GM10266 (cell line): ENCODE data around the gene MCOLN2.

Source experiments
- DNase-seq: peaks from one replicate; pipeline ENCODE4 v3.0.0; 2012; ENCODE audit errors: extremely low spot score
- TF ChIP-seq, protein P1 (sequence below): IDR thresholded peaks from 2 replicates; pipeline ENCODE4 v1.5.1; 2012; ENCODE audit warnings: mild to moderate bottlenecking, low read depth; ENCODE audit not compliant: control insufficient read depth, insufficient read depth; ENCODE audit errors: missing control alignments

Gene MCOLN2

DNA sequence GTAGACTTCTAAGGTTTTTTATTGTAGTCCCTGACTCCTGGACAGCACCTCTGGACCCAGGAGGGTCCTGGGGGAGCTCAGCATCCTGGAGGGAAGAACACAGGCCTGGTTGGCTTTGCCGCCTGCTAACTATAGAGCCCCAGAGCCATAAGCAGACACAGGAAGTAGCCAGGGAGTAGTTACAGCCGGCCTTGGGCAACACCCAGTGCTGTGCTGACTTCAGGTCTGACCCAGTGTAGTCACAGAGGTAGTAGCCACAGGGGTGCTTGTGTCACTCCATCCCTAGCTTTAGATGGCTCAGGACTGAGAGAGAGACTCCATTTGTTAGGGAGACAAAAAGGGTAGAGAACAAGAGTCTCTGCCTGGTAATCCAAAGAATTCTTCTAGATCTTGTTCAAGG lies 21.9 kb downstream of the MCOLN2 start:
- TF ChIP-seq, protein P1, sequence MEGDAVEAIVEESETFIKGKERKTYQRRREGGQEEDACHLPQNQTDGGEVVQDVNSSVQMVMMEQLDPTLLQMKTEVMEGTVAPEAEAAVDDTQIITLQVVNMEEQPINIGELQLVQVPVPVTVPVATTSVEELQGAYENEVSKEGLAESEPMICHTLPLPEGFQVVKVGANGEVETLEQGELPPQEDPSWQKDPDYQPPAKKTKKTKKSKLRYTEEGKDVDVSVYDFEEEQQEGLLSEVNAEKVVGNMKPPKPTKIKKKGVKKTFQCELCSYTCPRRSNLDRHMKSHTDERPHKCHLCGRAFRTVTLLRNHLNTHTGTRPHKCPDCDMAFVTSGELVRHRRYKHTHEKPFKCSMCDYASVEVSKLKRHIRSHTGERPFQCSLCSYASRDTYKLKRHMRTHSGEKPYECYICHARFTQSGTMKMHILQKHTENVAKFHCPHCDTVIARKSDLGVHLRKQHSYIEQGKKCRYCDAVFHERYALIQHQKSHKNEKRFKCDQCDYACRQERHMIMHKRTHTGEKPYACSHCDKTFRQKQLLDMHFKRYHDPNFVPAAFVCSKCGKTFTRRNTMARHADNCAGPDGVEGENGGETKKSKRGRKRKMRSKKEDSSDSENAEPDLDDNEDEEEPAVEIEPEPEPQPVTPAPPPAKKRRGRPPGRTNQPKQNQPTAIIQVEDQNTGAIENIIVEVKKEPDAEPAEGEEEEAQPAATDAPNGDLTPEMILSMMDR = no peak
- no peak for DNase-seq

DNA sequence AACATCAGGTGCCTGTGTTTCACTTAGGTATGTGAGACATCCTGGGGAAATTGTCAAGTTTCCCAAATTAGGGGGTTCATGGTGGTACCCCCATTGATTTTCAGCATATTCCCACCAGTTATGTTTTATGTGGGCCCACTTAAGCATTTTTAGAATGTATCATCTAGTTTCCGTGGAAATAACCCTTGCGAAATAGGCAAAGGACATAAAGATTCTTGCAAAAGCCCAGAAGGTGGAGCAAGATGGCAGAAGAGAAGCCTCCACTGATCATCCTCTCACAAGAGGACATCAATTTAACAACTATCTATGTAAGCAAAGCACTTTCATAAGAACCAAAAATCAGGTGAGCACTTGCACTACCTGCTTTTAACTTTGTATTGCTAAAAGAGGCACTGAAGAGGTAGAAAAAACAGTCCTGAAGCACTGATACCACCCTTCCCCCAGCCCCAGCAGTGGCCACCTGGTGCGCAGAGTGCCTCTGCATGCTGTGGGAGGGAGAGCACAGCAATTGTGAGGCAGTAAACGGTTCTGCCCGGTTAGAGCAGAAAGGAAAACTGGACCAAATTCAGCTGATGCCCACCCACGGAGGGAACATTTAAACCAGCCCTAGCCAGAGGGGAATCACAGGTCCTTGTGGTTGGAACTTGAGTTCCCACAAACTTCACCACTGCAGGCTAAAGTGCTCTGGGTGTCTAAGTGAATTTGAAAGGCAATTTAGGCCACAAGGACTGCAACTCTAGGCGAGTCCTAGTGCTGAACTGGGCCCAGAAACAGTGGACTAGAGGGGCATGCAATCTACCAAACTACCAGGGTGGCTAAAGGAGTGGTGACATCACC lies 23.2 kb downstream of the MCOLN2 start:
- no peak for DNase-seq
- TF ChIP-seq, protein P1 = peak; percentile 23

DNA sequence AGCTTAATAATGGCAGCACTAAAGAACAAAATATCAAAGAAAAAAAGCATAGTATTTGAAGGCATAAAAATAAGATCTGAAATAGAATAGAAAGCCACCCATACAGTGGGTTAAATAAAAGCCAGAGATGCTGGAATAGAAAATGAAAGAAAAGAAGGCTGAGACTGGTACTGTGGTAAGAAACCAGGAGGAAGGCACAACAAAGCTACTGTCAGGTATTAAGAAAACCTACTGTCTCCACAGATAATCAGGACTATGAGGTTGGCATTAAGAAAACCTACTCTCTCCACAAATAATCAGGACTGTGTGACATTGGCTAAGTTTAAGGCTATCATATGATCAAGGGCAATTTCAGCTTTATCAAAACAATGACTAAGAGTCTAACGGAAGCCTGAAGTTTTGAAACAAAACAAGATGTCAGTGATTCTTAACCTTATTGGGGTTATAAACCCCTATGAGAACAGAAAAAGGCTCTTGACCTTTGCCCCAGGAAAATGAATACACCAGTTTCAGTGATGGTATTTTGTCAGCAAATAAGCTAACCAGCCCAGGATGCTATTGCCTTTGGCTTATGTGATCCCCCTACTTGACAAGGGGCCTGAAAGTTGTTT lies 24.4 kb downstream of the MCOLN2 start:
- TF ChIP-seq, protein P1 = no peak
- no peak for DNase-seq

DNA sequence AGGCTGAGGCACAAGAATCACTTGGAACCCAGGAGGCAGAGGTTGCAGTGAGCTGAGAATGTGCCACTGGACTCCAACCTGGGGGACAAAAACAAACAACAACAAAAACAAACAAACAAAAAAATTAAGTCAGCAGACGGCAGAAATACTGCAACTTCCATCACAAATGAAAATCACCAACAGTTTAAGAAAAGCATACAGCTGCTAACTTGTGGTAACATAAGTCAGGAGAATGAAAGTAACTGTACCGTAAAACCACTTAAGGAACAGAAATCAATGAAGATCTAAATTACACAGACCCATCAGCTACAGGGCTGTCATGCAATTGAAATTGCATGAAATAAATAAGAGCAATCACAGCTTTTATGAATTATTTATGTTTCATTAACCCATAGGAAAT lies 25.0 kb downstream of the MCOLN2 start:
- TF ChIP-seq, protein P1 = no peak
- no peak for DNase-seq

DNA sequence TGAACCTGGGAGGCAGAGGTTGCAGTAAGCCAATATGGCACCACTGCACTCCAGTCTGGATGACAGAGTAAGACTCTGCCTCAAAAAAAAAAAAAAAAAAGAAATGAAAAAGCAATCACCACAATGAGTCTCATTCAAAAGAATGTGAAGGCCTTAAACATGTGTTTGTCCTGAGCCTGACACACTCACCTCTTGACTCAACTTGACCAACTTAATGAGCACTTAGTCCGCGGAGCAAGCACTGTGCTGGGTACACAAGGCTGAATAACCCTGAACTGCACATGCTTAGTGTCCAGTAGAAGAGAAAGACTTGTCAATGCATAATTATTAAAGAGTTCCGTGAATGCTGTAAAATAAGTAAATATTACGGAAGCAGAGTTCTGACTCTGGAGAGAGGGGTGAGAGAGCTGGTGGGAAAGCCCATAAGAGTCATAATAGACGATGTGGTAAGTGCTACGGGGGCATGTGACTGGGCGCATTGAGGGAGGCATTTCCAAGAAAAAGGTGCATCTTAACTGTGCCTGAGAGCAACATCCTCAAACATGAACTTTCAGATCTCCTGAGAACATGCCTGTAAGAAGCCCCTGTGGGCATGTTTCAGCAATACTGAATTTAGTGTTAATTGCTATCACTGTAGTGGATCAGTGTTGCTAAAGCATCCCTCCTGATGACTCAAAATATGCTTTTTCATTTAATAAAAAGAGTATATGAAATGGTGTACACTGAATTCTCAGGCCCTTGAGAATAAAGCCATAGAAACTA lies 27.2 kb downstream of the MCOLN2 start:
- peak; percentile 29 for DNase-seq
- TF ChIP-seq, protein P1 = no peak

DNA sequence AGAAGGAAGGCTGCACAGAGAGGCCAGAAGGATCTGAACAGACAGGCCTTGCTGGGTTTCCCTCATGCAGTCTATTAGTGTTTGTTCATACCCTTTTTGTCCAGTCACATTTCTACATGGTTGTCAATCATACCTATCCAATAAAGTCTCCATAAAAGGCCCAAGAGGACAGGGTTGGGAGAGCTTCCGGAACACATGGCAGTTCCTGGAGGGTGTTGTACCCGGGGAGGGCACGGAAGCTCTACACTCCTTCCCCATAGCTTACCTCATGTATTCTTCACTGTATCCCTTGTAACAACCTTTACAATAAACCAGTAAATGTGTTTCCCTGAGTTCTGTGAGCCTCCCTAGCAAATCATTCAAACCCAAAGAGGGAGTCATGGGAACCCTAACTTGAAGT lies 28.0 kb downstream of the MCOLN2 start:
- no peak for DNase-seq
- TF ChIP-seq, protein P1 = no peak

DNA sequence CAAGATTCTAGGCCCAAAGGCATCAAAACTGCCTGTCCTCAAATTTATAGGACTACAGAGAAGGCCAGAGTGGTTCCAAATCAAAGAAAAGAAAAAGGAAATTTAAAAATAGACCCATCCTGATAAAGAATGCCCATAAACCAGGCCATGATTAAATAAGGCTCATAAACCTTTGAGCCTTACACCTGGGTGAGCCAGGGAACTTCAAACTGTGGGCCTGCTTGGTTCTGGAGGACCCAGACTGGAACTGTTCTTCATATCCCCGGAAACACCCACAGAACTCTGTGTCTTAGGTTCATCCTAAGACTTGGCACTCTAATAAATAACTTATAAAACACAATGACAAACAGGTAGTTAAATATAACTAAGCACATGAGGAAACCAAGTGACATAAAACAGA lies 28.8 kb downstream of the MCOLN2 start:
- TF ChIP-seq, protein P1 = no peak
- DNase-seq = no peak
